GM18502 (cell line): ENCODE data around the gene UGT1A5.

Experiments used
- ATAC-seq: cut with Tn5 transposase; IDR thresholded peaks from one replicate; pipeline ENCODE4 v1.9.1; 2021; ENCODE audit warnings: mild to moderate bottlenecking; ENCODE audit not compliant: unreplicated experiment, poor library complexity

The UGT1A5 gene

GRCh38 chr2:233803292-233803911, 90.7 kb downstream of the UGT1A5 start:
- ATAC-seq: no peak

DNA sequence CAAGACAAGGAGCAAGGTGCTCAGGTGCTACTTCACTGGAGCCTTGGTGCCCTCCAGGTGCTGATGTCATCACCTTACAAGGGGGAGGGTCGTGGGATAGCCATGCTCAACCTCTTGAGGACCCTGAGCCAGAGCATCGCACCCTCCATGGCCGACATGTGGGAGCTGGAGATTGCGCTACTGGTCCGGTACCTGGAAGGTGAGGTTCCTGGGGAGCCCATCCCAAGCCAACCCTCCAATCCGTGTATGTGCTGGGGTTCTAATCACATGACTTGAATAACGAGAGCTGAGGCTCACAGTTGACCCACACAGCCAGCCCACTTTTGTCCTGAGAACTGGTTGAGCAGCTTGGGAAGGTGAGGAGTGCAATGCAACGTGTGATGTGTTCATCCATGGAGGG, 91.3 kb downstream of the UGT1A5 start:
- no peak for ATAC-seq

DNA sequence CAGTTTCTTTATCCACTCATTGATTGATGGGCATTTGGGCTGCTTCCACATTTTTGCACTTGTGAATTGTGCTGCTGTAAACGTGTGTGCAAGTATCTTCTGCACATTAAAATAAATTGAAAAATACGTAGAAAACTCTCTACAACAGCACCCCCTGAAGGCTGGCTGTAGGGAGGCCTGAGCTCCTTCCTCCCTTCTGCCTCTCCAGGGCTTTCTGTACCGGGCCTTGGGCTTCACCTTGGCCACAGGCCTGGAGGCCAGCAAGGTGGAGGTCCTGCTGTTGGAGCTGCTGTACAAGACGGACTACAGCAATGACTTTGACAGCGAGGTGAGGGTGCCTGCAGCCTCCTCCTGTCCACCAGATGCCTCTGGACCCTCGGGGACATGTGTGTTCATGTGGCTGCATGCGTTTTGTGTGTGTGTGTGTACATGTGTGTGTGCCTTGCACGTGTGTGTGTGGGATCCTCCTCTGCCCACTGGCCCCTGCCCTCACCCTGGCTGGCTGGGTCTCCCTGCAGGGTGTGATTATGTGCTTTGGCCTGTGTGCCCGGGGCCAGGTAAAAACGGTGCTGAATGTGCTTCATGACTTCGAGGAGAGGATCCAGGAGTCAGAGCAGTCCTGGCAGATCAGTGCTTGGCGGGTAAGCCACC, 94.6 kb downstream of the UGT1A5 start:
- no peak for ATAC-seq

DNA sequence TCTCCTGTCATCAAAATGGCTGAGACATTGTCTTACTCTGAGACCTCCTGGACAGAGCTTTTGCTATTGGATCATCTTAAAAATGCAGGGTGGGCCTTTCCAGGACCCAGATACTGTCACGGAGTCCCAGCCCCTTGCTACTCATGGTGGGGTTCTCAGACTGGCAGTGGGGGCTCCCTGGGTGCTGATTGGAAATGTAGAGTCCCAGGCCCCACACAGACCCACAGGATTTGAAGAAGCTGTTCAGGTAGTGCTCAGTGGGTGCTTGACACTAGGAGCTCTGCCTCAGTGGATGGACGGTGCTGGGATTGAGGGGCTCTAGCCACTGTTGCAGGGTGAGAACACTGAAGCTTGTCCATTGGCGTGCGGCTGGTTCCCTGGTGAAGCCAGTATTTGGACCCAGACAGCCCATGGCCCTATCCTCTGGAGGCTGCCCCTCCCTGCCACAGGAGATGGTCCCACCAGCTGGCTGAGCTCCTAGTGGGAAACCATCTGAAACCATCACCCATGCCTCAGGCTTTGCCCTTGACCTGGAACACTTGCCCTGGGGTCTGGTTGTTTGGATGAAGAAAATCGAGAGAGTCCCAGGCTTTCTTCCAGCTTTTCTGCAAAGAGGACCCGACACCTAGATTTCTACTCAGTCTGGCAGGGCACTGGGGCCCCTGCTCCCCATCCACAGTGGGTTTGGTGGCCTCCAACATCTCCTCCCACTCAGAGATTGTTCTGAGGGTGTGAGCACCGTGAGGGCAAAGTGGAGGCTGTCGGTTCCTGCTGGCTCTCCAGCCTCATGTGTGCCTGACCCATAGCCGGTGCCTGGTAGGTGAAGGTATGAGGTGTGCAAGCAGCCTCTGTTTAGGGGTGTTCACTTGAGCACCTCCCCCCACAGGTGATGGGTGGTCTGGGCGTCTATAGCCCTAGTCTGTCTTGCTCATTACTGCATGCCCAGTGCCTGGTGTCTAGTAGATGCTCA, 95.5 kb downstream of the UGT1A5 start:
- ATAC-seq: no peak

- ATAC-seq: no peak
Measured at GRCh38 chr2:233810385-233810784, 97.7 kb downstream of the UGT1A5 start.

DNA sequence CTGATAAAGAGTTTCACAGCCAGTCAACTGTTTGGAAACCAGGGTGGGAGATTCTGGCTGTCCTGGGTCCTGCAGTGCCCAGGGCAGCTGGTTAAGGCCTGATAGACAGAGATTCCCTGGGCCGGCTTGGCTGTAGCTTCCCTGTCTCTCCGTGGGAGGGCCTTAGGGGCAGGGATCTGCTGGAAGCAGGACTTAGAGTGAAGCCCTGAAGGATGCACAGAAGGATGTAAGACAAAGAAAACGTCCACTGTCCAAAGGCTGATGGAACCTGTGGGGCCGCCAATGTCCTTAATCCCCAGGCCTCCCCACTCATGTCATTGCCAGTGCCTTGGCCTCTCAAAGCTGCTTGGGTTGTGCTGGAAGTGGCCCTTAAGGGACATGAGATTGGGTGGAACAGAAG, 98.4 kb downstream of the UGT1A5 start:
- ATAC-seq: no peak

GRCh38 chr2:233811732-233812131, 99.0 kb downstream of the UGT1A5 start:
- no peak for ATAC-seq

- no peak for ATAC-seq
Measured at GRCh38 chr2:233813236-233814055, 100.7 kb downstream of the UGT1A5 start.

DNA sequence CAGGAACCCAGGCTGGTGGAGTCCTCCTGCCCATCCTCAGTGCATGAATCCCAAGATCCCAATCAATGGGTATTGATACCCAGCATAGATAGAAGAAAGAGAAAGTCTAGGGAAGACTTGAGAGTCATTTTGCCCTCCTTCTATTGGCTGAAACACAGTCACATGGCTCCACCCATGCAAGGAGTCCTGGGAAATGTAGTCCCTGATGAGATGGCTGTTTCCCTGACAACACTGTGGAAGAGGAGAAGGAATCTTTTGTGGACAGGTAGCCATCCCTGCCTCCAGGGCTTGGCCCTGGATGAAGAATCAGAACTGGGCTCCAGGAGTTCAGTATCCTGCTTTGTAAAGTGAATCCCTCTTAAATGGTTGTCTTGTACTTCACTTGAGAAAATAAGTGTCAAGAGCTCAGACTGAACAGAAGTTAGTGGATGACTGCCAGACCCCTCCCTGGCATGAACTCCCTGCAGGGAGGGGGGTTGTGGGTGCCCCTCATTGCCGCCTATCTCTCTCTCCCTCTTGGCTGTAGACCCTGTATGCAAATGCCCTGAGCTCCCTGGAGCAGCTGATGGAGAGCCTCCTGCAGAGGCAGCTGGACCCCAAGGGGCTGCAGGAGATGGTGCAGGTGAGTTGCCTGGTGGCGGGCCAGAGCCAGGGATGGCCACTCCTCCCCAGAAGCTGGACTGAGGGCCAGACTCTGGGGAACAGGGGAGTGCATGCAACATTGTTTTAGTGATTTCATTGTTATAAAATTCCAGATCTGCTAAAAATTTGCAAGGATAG, 101.5 kb downstream of the UGT1A5 start:
- no peak for ATAC-seq

GRCh38 chr2:233815861-233816260, 103.2 kb downstream of the UGT1A5 start:
- ATAC-seq: no peak

DNA sequence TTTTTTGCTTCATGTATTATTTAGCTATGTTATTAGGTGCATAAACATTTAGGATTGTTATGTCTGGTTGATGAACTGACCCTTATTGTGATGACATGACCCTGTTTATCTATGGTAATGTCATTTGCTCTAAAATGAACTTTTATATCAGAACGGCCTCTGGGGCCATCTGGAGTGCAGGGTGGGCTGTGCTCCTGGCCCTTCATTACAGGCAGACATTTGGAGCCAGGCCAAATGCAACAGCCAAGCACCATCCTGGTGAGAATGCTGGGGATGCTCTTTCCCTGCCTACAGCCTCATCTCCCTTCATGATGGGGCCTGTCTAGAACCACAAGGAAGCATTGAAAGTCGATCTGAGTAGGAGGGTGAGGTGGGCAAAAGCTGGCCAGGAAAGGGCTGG, 103.6 kb downstream of the UGT1A5 start:
- no peak for ATAC-seq

DNA sequence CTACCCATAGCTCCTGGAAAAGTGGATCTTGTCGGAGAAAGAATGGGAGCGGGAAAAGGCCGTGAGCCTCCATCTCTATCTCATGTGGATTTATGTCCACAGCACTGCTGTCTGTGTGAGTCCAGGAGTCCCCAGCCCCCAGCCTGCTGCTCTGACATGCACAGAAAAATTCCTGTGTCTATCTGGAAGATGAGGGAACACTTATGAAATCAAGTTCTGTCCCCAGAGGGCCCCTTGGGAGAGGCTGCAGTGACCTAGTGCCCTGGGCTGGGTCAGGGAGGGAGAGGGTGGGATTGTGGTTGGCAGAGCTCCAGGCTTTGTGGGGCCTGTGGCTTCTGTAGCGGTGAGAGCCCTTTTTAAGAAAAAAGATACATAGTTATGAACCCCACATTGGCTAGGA, 104.1 kb downstream of the UGT1A5 start:
- no peak for ATAC-seq

- no peak for ATAC-seq
Measured at GRCh38 chr2:233817361-233817911, 104.7 kb downstream of the UGT1A5 start.

GRCh38 chr2:233817995-233818638, 105.4 kb downstream of the UGT1A5 start:
- no peak for ATAC-seq

DNA sequence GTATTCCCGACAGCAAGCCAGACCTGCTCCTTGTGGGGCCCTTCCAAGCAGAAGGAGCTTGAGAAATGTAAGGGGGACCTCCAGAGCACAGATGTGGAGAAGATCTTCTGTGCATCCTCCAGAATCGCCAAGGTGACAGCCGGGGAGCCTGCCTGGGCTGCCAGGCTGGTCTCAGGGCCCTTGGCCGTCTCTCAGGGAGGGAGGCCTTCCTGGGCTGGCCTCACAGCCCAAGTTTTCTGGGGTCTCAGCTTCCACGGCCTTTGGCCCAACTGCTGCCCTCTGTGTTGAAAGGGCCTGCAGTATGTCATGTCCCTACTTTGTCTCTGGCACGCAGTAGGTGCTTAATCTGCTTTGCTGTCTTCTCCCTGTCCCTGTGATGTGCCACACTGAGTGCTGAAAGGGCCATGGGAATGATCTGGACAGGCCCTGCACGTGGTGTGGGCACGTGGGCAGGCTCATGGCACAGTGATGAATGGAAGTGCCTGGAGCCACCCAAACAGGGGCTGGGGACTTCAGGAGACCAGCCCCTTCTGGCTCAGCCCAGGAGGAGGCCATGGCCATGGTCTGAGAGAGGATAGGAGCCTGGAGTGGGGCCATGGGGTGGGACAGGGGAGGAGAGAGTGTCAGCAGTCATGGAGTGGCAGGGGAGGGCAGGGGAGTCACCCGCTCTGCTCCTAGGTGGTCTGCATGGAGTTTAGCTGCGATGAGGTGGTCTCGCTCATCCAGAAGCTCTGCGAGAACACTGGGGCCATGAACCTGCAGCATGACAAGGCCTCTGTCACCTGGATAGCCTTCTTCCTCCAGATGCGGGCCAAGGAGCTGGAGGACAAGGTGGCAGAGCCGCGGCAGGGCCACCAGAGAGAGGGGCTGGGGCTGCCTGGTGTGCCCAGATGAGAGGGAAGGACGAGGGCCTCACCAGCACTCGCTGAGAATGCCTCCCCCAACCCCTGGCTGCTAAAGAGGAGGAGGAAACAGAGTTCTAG, 106.2 kb downstream of the UGT1A5 start:
- no peak for ATAC-seq

DNA sequence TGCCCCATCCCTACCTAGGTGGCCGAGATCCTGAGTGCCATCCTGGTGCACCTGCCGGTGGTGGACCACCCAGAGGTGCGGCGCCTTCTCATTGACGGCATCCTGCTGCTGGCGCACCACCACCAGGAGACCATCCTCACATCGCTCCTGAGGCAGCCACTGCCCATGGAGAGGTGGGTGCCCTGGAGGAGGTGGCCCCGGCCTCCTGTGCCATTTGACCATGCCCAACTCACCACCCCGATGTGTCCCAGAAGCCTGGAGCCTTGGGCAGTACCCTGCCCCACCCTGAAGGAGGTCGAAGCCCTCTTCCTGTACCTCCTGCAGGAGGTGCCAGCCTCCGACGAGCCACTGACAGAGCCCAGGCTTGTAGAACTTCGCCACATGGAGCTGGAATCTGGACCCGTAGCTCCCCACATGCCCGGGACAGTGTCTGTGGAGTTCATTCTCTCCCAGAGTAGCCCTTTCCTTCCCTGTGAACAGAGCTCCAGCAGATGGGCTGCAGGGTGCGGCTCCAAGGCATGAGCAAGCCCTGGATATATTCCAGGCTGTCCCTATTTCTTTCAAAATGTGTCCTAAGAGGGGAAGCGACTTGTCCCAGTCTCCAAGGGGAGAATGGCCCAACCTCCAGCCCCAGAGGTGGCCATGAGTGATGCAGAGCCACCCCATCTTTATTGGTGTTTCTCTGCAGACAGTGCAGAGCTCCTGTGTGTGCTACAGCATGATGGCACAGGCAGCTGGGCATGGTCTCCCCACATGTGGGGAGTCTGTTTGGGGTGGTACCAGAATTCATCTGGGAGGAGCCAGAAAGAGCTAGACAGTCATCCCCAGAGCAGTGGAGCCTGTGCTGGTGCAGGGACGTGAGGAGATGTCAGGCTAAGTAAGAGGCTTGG, 107.4 kb downstream of the UGT1A5 start:
- no peak for ATAC-seq

GRCh38 chr2:233820774-233821105, 108.0 kb downstream of the UGT1A5 start:
- ATAC-seq: no peak
